HG03571 (cell line): Measurements from ENCODE around the gene CTXN2.

Experiments
- ATAC-seq: cut with Tn5 transposase; IDR thresholded peaks from one replicate; pipeline ENCODE4 v1.9.1; 2021; ENCODE audit not compliant: unreplicated experiment

The CTXN2 gene

DNA sequence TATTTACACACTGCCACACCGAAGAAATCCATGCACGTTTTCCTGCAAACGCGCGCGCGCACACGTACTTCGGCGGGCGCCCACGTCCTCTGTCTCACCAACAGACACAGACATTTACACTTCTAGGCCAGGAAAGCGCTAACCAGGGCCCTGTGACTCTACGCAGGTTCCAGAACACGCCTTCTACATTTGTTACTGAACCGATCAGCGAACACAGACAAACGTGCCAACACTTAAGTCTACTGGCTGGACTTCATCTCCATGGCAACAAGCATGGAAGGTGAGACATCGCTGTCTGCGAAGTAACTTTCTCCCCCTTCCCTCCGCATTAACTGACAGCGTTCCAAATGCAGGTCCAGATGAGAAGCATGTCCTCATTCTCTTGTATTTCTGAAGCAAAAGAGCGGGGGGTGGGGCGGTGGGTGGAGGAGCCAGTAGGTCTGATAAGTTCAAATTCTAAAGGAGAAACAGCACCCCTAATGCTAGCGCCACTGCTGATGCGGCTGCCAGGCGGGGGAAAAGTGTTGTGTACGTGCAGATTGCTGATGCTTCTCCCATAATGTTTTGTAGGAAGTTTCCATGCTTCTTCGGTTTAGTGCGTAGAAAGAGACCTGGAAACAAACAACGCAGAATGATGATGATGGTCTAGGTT lies at the start of gene CTXN2:
TSS of gene CTXN2 (plus strand) at position 92 of the 652 bp plus-strand sequence. CDS start 9,636 bp downstream, outside the sequence.
- no peak for ATAC-seq

- ATAC-seq = no peak
Measured at GRCh38 chr15:48143856-48144255, 47.6 kb upstream of the CTXN2 start.

- ATAC-seq = no peak
Measured at GRCh38 chr15:48144889-48145288, 46.6 kb upstream of the CTXN2 start.

GRCh38 chr15:48145923-48146322 lies 45.5 kb upstream of the CTXN2 start:
- ATAC-seq = no peak

DNA sequence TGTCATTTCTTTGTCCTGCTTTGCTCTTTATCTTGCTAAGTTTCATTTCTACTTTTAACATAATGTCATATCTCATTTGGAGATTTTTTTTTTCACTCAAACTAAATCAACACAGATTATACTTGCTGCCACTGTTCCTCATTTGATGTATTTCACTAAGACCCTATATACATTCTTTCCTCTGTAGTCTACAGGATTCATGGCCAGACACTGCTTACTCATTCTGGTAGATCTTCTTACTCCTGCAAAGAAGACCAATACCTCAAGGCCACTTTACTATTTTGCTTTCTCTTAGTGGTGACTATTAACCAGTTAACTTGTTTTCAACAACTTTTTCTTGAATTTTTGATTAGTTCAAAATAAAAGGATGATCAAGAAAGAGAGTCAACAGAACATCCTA lies 44.1 kb upstream of the CTXN2 start:
- no peak for ATAC-seq

- ATAC-seq = no peak
Measured at GRCh38 chr15:48149858-48150257, 41.6 kb upstream of the CTXN2 start.

GRCh38 chr15:48153526-48153925 lies 37.9 kb upstream of the CTXN2 start:
- ATAC-seq = no peak

DNA sequence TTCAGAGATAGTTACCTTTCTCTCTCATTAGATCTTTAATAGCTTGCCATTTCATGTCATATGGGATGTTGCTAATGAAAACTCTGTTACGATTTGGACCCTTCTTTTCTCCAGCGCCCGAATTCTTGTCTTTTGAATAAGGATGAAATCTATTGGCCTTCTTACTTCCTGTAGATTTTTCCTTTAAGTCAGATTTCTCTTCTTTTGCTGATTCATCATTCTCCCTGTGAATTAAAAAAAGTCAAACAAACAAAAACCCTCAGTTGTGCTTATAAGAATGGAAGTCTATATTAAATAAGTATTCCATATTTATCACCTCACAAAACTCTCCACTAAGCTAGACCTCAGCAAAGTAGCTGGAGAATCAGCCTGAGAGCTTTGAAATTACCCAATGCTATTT lies 22.8 kb upstream of the CTXN2 start:
- no peak for ATAC-seq

- ATAC-seq = no peak
Measured at GRCh38 chr15:48170981-48171380, 20.5 kb upstream of the CTXN2 start.

DNA sequence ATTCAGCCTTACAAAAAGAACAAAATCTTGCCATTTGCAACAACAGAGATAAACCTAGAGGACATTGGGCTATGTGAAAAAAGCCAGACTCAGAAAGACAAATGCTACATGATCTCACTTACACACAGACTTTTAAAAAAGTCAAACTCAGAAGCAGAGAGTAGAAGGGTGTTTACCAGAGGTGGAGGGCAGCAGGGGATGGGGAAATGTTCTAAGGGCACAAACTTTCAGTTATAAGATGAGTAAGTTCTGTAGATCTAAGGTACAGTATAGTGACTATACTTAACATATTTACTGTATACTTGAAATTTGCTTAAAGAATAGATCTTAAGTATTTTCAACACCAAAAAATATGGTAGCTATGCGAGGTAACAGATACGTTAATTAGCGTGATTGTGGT lies 16.3 kb upstream of the CTXN2 start:
- peak; percentile 29 for ATAC-seq

DNA sequence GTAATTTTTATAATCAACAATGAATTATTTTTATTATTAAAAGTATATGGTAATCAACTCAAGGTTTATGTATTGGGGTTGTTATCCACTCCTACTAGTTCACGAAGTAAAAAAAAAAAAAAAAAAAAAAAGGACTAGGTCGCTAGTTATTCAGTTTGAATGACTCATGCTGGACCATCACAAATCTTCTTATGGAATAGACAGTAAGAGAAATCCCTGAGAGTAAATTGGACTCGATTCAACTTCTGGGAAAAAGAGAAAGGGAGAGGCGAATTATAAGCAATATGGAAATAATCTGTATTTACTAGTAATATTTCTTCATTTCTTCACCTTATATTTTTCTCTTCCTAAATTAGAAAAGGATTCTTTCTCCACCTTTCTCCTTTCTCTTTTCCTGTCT lies 15.4 kb upstream of the CTXN2 start:
- no peak for ATAC-seq

DNA sequence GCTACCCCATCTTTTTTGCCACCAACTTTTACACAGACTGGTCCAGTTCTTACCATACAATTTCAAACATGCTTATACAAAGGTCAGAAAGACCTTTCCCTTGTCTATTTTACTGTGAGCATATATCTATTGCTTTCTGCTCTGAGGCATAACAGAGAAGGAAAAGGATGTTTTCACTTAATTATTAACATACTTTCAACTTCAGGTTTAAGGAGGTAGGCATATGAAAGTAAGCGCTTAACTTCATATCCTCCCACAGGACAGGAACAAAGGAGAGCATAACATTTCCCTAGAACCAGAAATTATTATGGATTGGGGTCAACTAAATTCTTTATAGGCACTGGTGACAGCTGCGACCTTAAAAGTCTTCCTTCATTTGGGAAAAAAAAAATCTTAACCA lies 14.5 kb upstream of the CTXN2 start:
- peak; percentile 38 for ATAC-seq

DNA sequence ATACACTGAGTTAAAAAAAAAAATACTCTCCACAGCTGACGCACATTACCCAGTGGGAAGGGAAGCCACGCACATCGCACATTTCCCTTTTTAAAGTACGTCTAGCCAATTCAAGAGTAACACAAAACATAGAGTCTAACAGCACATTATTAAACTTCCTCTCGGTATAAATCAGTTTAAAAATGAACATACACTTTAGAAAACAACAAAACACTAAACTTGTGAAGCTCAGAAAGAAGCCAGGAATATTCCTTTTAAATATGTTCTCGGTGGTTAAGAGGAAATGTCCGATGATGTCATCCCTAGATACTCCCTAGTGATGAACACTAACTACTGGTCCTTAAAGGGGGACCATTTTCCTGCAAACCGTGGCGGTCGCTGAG lies 14.1 kb upstream of the CTXN2 start:
- peak; percentile 63 for ATAC-seq

GRCh38 chr15:48177766-48178647 lies 13.5 kb upstream of the CTXN2 start, which contains the start of gene MYEF2:
Gene MYEF2 (minus strand): TSS chr15:48178295. CDS start chr15:48178237, 58 bp downstream.
- peak; percentile 72 for ATAC-seq

- no peak for ATAC-seq
Measured at GRCh38 chr15:48178648-48178931, 12.9 kb upstream of the CTXN2 start.

DNA sequence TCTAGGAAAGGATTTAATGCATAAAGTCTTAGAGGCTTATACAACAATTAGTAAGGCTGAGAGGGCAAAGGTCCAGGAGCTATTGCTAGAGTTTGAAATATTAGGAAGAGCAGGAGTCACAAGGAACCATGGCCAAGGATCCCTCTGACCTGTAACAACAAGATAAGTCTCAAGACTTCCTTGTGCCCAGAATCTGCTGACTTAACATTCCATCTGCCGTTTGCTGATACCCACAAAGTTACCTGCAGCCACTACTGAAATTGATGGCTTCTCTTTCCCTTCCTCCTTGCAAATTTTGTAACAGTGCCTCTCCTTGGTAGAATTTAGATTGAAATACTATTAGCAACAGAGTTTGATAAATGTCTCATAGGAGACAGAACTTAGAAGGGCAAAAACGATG lies 8.7 kb upstream of the CTXN2 start:
- no peak for ATAC-seq

DNA sequence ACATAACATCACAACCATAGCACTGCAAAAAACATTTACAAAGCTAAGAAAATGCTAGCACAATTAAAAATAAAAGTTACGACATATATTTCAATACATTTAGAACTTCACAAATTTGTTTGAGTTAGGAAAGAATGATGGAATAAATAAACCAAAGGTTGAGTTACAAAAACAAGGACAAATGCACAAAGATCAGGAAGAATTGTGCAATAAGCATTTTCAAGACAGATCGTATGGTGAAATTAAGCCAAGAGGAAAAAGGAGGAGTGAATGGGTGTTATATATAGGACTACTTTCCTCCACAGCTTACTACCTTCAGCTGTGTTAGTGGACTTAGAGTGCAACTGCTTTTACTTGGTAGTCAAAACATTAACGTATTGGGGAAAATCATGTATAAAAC lies 5.9 kb upstream of the CTXN2 start:
- ATAC-seq = no peak

DNA sequence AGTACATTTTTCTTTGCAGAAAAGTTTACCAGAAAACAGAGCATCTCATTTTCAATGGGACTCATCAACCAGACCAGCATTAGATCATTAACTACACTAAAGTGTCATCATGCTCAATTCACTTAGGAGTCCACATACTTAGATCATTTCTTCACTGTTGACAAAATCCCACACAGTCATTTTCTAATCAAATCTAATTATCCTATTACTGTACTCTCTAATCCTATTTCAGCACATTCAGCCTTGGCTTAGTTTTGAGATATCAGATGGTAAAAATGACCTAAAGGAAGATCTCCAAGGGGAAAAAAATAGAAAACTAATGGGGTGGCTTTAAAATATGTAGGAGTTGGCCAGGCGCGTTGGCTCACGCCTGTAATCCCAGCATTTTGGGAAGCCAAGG lies 5.2 kb upstream of the CTXN2 start:
- ATAC-seq = no peak

DNA sequence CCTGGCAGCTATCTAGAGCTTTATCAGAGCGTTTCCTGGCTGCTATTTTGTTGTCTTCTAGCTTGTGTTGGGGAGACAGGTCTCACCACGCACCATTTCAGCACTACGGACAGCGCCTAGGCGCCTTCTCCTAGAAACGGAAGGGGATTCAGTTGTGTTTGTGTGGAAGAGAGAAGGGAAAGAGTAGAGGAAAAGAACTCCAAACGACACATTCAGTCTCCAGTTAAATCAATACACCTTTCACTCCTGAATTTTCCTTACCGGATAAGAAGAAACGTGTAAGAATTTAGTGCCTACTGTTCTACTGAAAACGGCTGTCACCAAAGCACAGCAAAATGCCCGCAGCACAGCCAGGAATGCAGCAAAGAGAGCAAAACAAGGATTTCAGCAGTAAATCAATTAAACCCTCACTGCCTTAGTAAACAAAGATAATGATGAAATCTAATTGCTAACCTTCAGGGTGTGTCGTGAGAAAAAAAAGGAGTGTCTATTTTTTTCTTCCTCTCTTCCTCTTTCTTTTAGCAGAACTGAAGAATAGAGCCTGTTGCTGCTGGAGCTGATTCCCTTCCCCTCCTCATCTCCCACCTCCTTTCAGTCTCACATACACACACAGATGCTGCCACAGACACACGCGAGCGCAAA lies 412 bp upstream of the CTXN2 start:
- ATAC-seq = no peak

- no peak for ATAC-seq
Measured at GRCh38 chr15:48202068-48202467, 10.6 kb downstream of the CTXN2 start.

GRCh38 chr15:48205981-48206380 lies 14.5 kb downstream of the CTXN2 start, which contains the start of gene SLC12A1:
Gene SLC12A1 (plus strand): TSS chr15:48206302. CDS start chr15:48207720, 1,418 bp downstream.
- no peak for ATAC-seq

GRCh38 chr15:48221261-48221660 lies 29.8 kb downstream of the CTXN2 start:
- no peak for ATAC-seq
